Measurements from ENCODE around the gene PGGT1B. TPM values are rescaled to one million over a fixed set of nuclear protein-coding genes. Genes with fewer than 3 reads are reported as not detected.
A peak's percentile ranks its signal among the peaks of the same experiment; 100 is the strongest.
"Not testable (repeated sequence)": the region's sequence is repeated elsewhere in the genome, so short reads cannot be mapped to it uniquely, and the experiment has no call there.

The PGGT1B gene
- total RNA-seq, 1 experiment from 2014 or later: 9.3 TPM

DNA sequence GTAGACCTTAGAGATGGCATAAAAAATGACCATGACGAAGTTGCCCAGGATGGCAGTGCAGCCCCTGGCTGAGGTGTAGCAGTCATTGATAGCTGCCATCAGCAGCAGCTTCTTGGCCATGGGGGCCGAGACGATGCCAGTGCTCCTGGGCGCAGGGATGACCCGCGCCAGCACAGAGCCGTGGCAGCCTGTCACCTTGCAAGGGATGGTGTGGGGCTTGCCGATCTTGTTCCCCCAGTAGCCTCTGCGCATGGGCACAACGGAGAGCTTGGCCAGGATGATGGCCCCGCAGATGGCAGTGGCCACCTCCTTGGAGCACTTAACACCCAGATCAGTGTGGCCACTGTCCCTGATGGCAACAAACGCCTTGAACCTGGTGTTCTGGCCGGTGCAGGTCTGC lies 2.1 kb upstream of the PGGT1B start:
- DNase-seq (ENCODE audit: low spot score): no peak
- in situ Hi-C loops (cut with HindIII; ENCODE audit: low sequenced_read_pairs): no loop called here

DNA sequence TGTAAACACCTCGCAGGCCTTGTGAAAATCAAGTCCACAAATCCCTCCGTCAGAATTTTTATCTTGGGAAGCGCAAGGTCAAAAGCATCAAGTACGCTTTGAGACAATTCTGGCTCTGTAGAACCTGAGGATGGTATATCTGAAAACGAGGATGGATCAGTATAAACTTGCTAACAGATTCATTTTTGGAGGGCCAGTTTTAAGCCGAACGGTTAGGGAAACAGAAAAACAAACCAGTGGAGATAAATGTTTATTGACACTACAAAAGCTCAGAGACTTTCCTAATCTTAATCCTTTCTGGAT lies 352 bp upstream of the PGGT1B start:
- in situ Hi-C loops (cut with HindIII; ENCODE audit: low sequenced_read_pairs): no loop called here
- DNase-seq (ENCODE audit: low spot score): no peak

DNA sequence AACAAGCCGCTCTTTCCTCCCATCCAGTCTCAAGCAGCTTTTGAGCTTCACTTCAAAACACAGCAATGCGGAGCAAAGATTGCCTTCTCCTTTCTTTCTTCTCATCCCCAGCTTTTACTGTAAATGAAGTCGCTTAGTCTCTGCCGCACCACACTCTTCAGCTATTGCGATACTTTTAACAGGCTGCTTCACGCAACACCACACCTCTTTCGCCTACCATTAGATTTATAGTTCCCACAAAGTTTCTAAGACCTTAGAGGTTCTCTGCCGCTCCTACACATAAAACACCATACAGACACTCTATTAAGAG lies 711 bp downstream of the PGGT1B start:
- no peak for DNase-seq (ENCODE audit: low spot score)

DNA sequence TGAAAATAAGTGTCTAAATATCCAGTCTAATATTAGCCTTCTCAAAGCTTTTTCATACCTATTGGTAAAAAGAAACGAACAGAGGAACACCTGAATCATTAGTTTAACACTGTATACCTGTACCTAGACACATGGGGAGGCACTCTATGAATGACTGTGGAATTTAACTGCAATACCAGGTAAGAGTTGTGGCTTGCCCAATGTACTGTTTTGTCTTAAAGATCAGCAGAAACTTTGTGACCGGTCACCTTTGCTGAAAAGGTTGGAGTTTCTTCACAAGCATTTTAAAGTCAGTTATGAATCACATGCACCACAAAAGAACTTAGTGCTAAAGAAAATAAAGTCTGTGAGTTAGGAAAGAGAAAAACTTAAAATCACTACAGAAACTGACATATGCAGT lies 2.4 kb downstream of the PGGT1B start:
- in situ Hi-C loops (cut with HindIII; ENCODE audit: low sequenced_read_pairs): no loop called here
- DNase-seq (ENCODE audit: low spot score): no peak

More for the DNA sequence above, 711 bp downstream of the PGGT1B start:
- in situ Hi-C loops (cut with HindIII; ENCODE audit: low sequenced_read_pairs): no loop called here

DNA sequence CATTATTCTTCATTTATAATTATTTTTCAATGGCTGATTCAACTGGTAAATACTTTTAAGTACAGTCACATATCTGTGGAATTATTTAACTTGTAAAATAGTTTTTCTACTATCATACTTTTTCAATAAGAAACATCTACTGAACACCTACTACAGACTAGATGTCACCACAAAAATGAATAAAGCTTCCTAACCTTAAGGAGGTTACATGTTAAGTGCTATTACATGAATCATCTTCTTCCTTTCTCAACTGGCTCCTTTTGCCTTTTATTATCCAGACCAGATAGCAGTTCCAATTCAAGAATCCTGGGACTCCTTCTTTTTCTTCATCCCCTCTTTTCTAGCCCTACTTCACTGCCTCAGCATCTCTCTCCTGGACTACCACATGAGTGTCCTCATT lies 4.7 kb downstream of the PGGT1B start:
- in situ Hi-C loops (cut with HindIII; ENCODE audit: low sequenced_read_pairs): no loop called here
- no peak for DNase-seq (ENCODE audit: low spot score)

DNA sequence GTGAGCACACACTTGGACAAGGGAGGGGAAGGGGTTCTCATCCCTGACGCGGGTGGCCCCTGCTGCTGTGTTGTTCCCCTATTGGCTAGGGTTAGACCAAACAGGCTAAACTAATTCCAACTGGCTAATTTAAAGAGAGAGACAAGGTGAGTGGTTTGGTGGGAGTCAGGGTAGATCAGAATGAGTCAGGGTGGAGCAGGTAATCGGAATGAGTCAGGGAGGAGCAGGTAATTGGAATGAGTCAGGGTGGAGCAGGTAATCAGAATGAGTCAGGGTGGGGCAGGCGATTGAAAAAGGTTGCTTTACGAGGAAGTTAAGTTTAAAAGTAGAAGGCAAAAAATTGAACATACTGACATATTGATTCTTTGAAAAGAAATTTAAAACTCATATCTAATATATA lies 13.3 kb downstream of the PGGT1B start:
- in situ Hi-C loops (cut with HindIII; ENCODE audit: low sequenced_read_pairs); DNase-seq (ENCODE audit: low spot score): not testable (repeated sequence)

DNA sequence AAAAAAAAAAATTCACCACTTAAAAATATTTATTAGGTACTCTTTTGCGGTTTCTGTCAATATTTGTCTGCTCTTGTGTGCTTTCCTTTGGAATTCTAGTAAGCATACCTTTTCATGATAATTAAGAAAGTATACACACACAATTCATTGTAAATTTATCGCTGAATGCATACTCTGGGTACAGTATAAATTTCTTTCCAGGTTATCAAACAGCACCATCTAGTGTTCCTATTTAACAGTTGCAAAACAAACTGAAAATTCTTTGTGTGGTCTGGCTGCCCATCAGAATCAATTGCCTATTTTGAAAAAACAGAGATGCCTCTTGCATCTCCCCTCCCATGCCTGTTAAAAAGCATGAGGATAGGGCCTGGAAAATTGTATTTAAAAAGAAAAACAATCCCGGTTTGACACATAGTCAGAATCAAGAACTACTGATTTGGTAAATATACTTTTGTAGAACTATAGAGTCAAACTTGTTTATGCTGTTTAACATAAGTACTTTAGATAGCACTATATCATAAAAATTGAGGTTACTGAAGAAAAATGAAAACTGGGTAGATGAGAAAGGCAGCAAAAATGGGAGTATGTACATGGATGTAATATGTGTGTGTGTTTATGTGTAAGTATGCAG lies 16.2 kb downstream of the PGGT1B start:
- in situ Hi-C loops (cut with HindIII; ENCODE audit: low sequenced_read_pairs): no loop called here
- peak; percentile 53 for DNase-seq (ENCODE audit: low spot score)

DNA sequence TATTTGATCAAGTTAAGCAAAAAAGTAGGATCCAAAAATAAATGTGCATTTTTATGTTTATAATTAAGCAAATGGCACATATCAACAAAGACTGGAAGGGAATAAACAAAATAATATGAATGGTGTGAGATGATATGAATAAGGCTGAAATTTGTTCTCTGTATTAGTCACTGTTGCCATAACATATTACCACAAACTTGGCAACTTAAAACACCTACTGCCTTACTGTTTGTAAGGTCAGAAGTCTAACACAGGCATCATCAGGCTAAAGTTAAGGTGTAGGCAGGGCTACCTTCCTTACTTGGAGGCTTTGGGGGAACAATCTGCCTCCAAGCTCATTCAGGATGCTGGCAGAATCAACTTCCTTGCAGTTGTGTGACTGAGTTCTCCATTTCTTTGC lies 19.3 kb downstream of the PGGT1B start:
- in situ Hi-C loops (cut with HindIII; ENCODE audit: low sequenced_read_pairs): no loop called here
- DNase-seq (ENCODE audit: low spot score): no peak

DNA sequence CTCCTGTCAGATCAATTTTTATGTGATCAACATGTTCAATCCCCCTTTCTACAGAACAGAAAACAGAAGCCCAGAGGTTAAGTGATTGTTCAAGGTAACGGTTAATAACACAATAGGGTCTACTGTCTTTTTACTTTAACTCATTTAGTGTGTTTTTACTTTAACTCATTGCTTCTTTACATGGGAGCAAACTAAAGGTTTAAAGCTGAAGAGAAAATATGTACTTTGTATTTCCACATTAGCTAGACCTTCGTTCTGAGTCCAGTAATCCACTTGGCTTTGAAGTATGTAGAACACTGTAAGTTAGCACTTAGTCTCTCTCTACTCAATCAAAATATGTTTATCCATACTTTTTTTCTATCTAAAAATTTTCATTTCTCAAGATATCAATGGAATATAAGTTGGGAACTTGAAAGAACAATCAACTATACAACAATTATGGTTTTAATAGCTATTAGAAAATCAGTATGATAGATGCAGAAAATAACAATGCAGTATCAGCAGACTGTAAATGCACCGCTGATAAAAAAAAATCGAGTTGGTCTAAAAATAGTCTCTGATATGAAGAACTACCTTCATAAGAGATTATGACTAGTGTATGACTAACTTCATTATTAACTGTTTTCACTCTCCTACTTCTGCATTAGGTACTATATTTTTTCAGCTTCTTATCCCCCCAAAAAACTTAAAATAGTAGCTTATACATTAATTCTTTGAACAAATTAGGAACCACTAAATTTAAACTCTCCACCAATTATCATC lies 20.6 kb downstream of the PGGT1B start:
- DNase-seq (ENCODE audit: low spot score): no peak
- in situ Hi-C loops (cut with HindIII; ENCODE audit: low sequenced_read_pairs): no loop called here

DNA sequence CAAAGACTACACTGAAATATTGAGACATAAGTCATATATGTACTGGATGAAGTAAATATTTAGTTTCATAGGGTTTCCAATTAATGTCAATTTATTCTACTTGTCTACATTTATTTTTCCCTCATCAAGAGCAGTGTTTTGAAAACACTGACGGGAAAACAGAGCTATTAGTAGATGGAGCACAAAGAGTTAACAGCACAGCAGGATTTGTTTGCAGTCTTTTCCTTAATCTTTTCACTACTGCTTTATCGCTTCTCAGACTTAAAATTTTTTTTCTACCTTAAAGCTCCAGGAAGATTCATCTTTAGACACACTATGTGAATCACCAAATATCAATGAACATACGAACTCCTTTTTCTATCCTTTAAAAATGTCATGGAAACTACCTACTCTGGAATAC lies 25.6 kb downstream of the PGGT1B start:
- in situ Hi-C loops (cut with HindIII; ENCODE audit: low sequenced_read_pairs): no loop called here
- DNase-seq (ENCODE audit: low spot score): no peak

DNA sequence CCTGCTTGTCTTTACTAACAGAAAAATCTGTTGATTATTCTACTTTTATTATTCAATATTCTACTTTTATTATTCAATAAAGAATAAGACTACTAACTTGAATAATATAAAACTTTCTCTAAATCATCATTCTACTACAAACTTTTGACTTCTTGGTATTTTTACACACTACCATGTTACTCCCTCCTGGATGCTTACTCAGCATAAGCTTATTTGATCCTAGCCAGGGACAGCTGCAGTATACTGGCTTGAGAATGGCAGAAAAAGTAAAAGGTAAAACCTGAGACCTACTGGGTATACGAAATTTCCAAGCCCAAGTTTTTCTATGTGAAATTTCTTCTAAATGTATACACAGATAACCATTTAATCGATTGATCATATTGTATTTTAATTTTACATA lies 26.1 kb downstream of the PGGT1B start:
- no peak for DNase-seq (ENCODE audit: low spot score)
- in situ Hi-C loops (cut with HindIII; ENCODE audit: low sequenced_read_pairs): no loop called here

DNA sequence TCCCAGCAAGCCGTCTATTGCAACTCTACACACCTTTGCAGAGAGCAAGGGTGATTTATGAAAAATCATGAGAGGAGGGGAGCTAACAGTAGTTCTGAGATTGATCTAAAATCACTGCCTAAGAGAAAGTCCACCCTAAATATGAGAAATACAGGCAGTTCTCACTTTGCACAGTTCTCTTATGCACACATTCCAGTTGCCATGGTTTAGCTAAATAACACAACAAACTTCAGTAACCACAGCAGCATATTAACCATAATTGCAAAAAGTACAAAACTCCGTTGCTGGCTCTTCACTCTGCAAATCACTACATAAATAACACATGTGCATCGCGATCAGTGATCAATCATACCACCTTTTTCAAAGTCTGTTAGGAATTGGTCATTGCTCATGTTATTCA lies 31.1 kb downstream of the PGGT1B start:
- in situ Hi-C loops (cut with HindIII; ENCODE audit: low sequenced_read_pairs): no loop called here

DNA sequence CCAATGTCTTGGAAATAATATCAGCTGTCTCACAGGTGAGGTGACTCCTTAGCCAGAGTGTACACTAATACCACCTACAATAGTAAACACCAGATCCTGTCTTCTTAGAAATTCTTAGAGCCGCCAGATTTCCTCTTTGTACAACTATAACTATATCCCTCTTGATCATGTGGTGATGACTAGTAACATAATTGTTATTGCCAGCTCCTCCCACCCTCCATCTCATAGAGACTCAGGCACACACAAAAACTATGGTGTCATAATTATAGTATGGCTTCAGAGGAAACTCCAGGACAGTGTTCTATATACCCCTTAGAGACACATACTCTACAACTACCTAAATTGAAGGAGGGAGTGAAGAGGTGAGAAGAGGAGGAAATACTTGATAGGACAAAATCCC lies 33.1 kb downstream of the PGGT1B start:
- in situ Hi-C loops (cut with HindIII; ENCODE audit: low sequenced_read_pairs): no loop called here
- DNase-seq (ENCODE audit: low spot score): no peak

More for the DNA sequence above, 31.1 kb downstream of the PGGT1B start:
- no peak for DNase-seq (ENCODE audit: low spot score)

DNA sequence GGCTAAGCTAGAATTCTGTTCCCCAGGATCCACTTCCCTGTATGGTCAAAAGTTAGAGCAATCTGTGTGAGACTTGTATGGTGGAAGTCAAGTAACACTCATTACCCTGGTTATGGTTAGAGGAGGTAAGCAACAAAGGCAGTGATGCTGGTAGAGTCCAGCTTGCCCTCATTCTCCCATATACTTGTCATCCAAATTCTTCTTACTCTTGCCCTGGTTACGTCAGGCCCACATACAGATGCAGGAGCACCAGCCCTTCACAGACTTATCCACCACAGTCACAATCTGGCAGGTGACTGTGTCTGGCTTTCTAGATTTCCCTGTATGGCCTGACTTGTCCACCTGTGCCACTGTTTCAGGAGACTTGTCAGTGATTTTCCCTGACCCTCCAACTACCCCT lies 35.4 kb downstream of the PGGT1B start:
- in situ Hi-C loops (cut with HindIII; ENCODE audit: low sequenced_read_pairs): no loop called here
- no peak for DNase-seq (ENCODE audit: low spot score)

DNA sequence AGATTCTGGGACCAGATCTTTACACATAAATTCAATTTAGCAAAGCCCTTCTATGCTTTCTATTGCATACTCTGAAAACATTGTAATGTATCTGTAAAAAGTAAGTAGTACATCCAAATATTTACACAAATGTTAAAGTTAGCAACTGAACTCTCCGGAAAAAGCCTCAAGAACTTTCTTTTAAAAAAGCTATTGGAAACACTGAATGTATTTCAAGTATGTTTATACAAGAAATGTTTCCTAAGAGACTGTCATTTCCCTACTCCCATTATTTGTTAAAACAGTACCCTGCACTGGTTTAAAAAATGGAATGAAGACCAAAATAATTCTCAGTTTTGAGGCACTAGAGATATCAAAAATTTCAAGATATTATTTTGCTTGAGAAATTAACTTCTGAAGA lies 48.1 kb downstream of the PGGT1B start:
- in situ Hi-C loops (cut with HindIII; ENCODE audit: low sequenced_read_pairs): no loop called here
- no peak for DNase-seq (ENCODE audit: low spot score)

DNA sequence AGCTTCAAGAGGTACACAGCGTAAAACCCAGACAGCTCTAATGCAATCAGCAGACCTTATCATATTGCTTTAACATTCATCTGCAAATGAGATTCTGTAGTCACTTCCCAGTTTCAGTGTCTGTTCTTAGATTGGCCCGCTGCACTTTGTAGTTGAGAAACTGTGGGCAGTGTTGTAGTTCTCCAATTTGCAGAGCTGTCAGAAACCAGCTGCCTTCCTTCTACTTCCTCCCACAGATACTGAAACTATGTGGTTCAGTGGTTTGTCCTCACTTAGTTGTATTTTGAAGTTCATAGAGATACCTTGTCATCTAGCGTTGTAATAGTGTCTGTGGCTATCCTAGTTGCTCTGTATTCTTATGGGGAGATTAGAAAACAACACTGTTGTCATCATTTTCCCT lies 53.4 kb downstream of the PGGT1B start:
- in situ Hi-C loops (cut with HindIII; ENCODE audit: low sequenced_read_pairs): no loop called here
- no peak for DNase-seq (ENCODE audit: low spot score)

DNA sequence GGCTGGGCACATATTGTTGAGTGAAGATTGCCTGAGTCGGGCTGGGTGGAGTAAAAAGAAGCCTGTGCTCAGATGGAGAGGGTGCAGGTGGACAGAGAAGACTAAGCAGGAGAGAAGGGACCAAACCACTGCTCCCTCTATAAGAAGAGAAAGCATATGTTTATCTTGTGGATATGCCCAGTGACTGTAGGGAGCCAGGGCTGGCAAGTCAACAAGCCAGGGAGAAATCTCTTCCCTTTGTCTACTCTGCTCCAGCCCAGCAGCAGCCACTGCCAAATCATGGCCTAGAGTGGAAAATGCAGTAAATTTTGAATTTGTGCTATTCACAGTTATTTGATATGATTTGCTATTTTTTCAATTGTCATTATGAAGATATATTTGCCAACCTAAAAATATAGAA lies 59.7 kb downstream of the PGGT1B start:
- no peak for DNase-seq (ENCODE audit: low spot score)
- in situ Hi-C loops (cut with HindIII; ENCODE audit: low sequenced_read_pairs): no loop called here

DNA sequence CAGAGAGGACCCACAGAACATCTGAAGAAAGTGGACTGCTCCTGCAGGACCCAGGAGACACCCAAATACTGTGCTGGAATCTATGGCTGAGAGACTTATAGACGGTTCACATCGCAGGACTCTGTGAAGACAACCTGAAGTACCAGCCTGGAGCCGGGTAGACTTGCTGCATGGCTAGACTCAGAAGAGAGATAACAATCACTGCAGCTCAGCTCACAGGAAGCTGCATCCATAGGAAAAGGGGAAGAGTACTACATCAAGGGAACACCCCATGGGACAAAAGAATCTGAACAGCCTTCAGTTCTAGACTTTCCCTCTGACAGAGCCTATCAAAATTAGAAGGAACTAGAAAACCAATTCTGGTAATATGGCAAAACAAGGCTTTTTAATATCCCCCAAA lies 66.5 kb downstream of the PGGT1B start:
- in situ Hi-C loops (cut with HindIII; ENCODE audit: low sequenced_read_pairs): no loop called here

DNA sequence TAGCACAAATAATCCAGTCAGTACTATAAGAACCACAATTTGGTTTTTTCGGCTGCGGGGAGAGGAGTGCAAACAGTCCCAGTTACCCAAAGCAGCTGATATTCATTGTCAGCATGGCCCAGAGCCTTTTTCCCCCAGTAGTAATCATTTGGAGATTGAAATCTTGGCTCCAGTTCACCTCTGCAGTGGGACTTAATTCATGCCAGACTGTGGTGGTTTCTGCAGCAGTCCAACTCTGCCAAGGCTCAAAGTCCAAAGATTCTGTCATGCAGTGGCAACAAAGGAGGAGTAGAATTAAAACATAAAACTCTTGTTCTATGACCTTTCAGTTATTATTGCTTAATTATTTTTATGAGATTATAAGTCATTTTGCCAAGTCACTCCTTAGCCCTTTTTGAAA lies 68.0 kb downstream of the PGGT1B start:
- in situ Hi-C loops (cut with HindIII; ENCODE audit: low sequenced_read_pairs): no loop called here
- no peak for DNase-seq (ENCODE audit: low spot score)

More for the DNA sequence above, 66.5 kb downstream of the PGGT1B start:
- DNase-seq (ENCODE audit: low spot score): no peak

DNA sequence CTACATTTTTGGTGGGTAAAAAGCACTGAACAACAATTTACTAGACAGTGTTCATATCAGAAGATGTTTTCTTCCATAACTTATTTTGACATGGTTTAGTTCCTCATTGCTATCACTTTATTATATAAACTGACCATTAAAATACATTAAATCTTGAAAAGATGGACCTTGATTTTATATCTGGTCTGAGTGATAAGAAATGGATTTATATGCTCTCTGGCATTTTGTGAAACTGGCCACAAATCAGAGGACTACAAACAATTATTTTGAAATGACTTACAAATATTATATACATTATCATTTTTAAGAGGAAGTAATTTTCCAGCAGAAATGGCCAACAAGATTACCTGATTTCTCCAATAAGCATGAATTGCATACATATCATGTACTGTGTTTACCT lies 69.4 kb downstream of the PGGT1B start:
- no peak for DNase-seq (ENCODE audit: low spot score)
- in situ Hi-C loops (cut with HindIII; ENCODE audit: low sequenced_read_pairs): no loop called here

DNA sequence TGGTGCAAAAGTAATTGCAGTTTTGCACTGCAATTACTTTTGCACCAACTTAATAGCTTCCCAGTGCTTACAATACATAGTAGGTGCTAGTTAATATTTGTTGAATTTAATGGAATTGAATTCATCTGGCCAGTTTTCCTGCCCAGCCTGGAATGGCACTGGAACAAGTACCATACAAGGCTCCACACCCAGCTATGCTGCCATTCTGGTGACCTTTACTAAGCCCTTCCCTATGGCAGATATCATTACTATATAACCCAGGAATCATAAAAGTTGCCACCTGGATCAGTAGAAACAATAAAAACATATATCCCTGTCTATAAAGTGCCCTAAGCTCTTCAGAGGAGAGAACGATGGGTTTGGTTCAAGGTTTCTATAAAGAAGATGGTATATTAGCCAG lies 70.6 kb downstream of the PGGT1B start:
- in situ Hi-C loops (cut with HindIII; ENCODE audit: low sequenced_read_pairs): no loop called here
- DNase-seq (ENCODE audit: low spot score): no peak
